H1 (cell line): ENCODE data around the gene GNGT2. TPM values are rescaled to one million over a fixed set of nuclear protein-coding genes. Genes with fewer than 3 reads are reported as not detected.
A peak's percentile ranks its signal among the peaks of the same experiment; 100 is the strongest.

Experiments used
- ASH2L ChIP-seq: fragments of 200-600, 300-600 bp; sonication (generic); IDR thresholded peaks from one replicate; pipeline ENCODE4 v1.7.1; 2017; ENCODE audit warnings: low read length
- CHD2 ChIP-seq: IDR thresholded peaks from 2 replicates; pipeline ENCODE4 v1.6.1; 2012; ENCODE audit warnings: low read length, improper control_type of control experiment
- CTCF ChIP-seq, 3 experiments: IDR thresholded peaks; 1 replicate in 2 of 3; 2 replicates in 1 of 3; pipeline versions ENCODE4 v1.5.1 to v1.6.1; 2011; ENCODE audit warnings: low read length in 3 of 3, mild to moderate bottlenecking in 3 of 3, inconsistent platforms in 2 of 3, low read depth in 1 of 3, moderate library complexity in 1 of 3; ENCODE audit not compliant: insufficient read depth in 1 of 3; ENCODE audit errors: control extremely low read depth in 1 of 3
- EP300 ChIP-seq, 2 experiments: IDR thresholded peaks; 1 replicate in 1 of 2; 2 replicates in 1 of 2; pipeline ENCODE4 v1.6.1; 2011 to 2012; ENCODE audit warnings: low read depth in 2 of 2, low read length in 2 of 2, mild to moderate bottlenecking in 2 of 2, borderline replicate concordance in 1 of 2, inconsistent platforms in 1 of 2, moderate library complexity in 1 of 2
- KDM4A ChIP-seq: IDR thresholded peaks from one replicate; pipeline ENCODE4 v1.7.1; 2012; ENCODE audit warnings: low read depth, mild to moderate bottlenecking, moderate library complexity, low read length, inconsistent platforms; ENCODE audit not compliant: severe bottlenecking
- MAX ChIP-seq: IDR thresholded peaks from 2 replicates; pipeline ENCODE4 v1.6.1; 2012; ENCODE audit warnings: inconsistent platforms
- RBBP5 ChIP-seq: IDR thresholded peaks from 2 replicates; pipeline ENCODE4 v1.7.1; 2012; ENCODE audit warnings: low read depth, mild to moderate bottlenecking, inconsistent platforms, low read length, moderate library complexity, borderline replicate concordance
- RNF2 ChIP-seq: fragments of 200-900, 300-1000 bp; sonication (generic); IDR thresholded peaks from 2 replicates; pipeline ENCODE4 v1.7.1; 2016; ENCODE audit warnings: borderline replicate concordance, low read depth, mild to moderate bottlenecking, antibody characterized with exemption, low read length; ENCODE audit not compliant: poor library complexity, severe bottlenecking; ENCODE audit errors: missing control alignments
- SP2 ChIP-seq: IDR thresholded peaks from 2 replicates; pipeline ENCODE4 v1.6.1; 2012; ENCODE audit warnings: mild to moderate bottlenecking, low read length, inconsistent platforms
- polyA plus RNA-seq, 7 experiments: library from polyadenylated mRNA; depleted of rRNA in 3 of 7; stranded (reverse) in 5 of 7; unstranded in 2 of 7; fragments of >200 nt in 5 of 7; fragments of 200-250 nt in 2 of 7; gene quantifications; 1 replicate in 5 of 7; 2 replicates in 1 of 7; 4 replicates in 1 of 7; pipeline versions ENCODE4 v1.2.1 to v1.2.3, GENCODE V29; 2011 to 2013; ENCODE audit warnings: missing spikeins in 2 of 7, mixed read lengths in 2 of 7
- total RNA-seq: library from RNA; stranded (reverse); fragmentation: NEBNext Ultra II Directional; extraction: Animal tissue kit (Norgen Biotek cat#: 25700); gene quantifications from 2 replicates; pipeline ENCODE4 v1.2.1, GENCODE V29; 2021

Gene GNGT2
- total and polyA plus RNA-seq, 2 of the 8 experiments (the other 6 are each of a cell fraction or from before 2014, with no cell fraction given), result 1.3 to 1.4 TPM

GRCh38 chr17:49224198-49224996, 14.0 kb upstream of the GNGT2 start (continued):
- TF ChIP-seq MAX (peak; percentile 85), CTCF (IDR thresholded peaks at IDR 0.05; ENCODE audit: control extremely low read depth in 1 of 3, insufficient read depth in 1 of 3, low read depth in 1 of 3, low read length in 3 of 3) (no peak), KDM4A (peak; percentile 78), EP300 (IDR thresholded peaks at IDR 0.05; ENCODE audit: borderline replicate concordance in 1 of 2, low read depth in 2 of 2, low read length in 2 of 2) (no peak), RNF2 (peak; percentile 64), ASH2L (peak; percentile 49), CHD2 (no peak), RBBP5 (peak; percentile 33; the same call in 1 of the 2 replicates), SP2 (no peak)
